Fibroblast of skin of right biceps (primary cell): Measurements from ENCODE around the gene FCHSD2.
"Not testable (repeated sequence)": the region's sequence is repeated elsewhere in the genome, so short reads cannot be mapped to it uniquely, and the experiment has no call there.

ENCODE experiments used
- DNase-seq: peaks from one replicate; pipeline ENCODE4 v3.0.0-alpha.2; 2013

FCHSD2 gene

DNA sequence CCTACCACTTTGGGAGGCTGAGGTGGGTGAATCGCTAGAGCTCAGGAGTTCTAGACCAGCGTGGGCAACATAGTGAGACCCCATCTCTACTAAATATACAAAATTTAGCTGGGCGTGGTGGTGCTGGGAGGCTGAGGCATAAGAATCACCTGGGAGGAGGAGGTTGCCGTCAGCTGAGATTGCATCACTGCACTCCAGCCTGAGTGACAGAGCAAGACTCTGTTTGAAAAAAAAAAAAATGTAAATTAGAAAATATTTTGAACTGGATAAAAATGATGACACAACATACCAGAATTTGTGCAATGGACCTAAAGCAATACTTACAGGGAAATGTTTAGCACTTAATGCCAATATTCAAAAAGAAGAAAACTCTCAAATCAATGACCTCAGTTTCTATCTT lies 281.5 kb downstream of the FCHSD2 start:
- no peak for DNase-seq

- no peak for DNase-seq
Observed at GRCh38 chr11:72860010-72860409, 282.1 kb downstream of the FCHSD2 start.

GRCh38 chr11:72859126-72859525 lies 283.0 kb downstream of the FCHSD2 start:
- no peak for DNase-seq

DNA sequence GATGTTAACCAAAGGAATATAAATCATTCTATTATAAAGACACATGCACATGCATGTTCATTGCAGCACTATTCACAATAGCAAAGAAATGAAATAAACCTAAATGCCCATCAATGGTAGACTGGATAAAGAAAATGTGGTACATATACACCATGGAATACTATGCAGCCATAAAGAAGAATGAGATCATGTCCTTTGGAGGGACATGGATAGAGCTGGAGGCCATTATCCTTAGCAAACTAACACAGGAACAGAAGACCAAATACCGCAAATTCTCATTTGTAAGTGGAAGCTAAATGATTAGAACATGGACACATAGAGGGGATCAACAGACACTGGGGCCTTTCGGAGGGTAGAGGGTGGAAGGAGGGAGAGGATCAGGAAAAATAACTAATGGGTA lies 283.9 kb downstream of the FCHSD2 start:
- DNase-seq, result not testable (repeated sequence)

DNA sequence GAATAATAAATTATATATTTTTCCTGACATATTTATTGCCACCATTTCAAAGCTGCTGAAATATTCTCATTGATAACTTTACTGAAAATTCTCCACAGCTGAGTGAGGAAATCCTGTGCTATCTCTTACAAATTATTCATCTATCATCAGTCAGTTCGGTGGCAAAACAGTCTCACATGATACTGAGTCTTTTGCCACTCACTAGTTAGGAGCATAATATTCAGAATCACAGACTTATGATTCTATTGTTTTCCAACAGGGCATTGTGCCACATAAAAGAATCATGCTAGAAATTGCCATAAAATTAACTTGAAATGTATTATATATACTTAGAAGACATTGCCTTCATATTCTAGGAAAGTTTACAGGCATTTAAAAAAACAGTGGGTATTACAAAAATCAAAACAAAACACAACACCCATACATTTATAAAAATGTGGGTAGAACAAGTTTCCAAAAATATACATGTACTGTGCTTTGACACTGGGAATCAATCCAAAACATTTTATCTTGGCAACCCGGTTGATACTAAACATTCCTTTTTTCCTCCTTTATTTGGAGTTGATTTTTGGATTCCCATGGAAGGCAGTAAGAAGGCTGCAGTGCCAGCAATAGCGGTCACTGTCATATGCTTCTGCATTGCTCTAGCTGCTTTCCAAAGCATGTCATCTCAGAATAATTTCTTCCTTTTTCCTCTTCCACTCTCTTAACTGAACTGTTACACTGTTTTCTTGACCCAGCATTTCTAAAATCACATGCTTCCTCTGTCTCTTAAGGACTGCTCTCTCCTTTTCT lies 285.4 kb downstream of the FCHSD2 start:
- DNase-seq, result peak; percentile 48

DNA sequence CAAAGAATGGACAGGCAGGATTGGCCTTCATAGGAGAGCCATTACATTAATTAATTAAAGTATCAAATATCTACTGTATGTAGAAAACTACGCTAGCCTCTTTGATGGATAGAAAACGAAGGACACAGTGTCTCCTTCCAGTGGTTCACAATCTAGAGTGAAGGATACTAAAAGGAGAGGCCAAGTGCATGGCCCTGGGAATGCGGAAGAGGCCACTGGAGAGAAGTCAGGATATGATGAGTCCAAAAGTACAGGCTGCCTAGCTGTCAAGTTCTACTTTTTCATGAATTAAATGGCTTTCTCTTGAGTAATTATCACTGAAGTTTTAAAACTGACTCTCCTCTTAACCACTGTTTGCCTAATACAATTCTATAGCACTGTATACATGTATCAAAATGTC lies 286.1 kb downstream of the FCHSD2 start:
- DNase-seq, result no peak

DNA sequence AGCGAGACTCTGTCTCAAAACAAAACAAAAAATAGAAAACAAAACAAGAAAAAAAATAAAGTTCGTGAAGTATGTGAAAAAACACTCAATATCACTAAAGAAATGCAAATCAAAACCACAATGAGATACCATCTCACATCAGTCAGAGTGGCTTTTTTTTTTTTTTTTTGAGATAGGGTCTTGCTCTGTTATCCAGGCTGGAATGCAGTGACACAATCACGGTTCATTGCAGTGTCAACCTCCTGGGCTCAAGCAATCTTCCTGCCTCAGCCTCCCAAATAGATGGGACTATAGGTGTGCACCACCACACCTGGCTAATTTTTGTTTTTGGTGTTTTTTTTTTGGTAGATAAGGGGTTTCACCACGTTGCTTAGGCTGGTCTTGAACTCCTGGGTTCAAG lies 290.4 kb downstream of the FCHSD2 start:
- peak; percentile 22 for DNase-seq

DNA sequence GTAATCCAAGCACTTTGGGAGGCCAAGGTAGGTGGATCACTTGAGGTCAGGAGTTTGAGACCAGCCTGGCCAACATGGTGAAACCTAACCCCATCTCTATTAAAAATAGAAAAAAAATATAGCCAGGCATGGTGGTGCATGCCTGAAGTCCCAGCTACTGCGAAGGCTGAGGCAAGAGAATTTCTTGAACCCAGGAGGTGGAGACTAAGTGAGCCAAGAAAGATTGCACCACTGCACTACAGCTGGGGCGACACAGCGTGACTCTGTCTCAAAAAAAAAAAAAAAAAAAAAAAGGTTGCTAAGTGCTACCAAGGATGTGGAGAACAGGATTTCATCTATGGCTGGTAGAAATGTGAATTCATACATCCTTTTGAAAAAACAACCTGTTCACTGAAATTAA lies 291.3 kb downstream of the FCHSD2 start:
- DNase-seq, result no peak

DNA sequence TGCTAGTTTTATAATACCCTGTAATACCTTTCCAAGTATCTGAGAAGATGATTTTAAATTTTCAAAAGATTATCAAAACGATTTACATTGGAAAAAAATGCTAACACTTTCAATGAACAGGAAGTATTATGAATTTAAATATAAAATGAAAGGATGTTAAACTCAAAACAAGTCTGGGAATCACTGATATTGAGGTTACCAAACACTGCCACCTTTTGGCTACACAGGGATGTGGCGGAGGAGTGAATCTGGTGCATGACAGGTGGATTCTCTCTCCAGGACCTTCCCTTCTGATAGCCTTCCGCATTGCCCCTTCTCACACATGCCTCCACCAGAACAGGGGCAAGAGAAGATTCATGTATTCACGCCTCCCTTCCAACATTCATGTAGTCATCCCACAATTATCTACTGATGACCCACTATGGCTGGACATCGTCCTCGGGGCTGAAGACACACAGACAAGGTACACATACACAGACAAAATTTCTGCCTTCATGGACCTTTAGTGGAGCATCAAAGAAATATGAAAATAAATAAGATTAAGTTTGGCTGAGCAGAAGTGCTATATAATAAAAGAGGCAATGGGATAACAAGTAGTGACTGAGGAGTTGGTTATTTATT lies 293.2 kb downstream of the FCHSD2 start:
- DNase-seq, result peak; percentile 31

- DNase-seq, result peak; percentile 59
Observed at GRCh38 chr11:72844356-72844755, 297.8 kb downstream of the FCHSD2 start.

DNA sequence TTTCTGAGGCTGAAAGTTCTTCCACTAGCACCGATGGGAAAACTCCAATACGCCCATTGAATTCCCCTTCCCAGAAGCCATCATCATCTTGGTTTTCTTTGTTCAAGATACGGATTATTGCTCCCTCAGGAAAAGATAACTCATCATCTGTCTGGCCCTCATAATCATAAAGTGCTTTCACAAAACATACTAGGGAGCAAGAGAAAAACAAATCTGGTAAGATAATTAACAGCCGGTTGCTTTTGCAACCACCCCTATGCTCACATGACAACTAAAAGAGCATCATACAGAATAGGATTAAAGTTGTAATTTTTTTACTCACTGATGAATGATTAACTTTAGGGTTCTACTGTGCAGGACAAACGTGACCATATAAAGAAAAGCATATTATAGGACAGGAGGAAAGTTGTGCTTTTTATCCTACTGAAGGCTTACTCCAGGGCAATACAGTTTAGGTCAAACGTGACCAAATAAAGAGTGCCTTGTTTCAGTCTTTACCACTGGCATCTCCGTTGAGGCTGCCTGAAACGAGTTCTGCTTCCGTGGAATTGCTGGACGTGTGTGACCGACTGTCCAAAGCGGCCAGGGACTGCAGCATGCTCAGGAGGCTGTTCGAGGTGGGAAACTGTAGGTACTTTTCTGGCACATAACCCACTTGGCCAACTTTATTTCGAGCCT lies 299.3 kb downstream of the FCHSD2 start:
- no peak for DNase-seq

DNA sequence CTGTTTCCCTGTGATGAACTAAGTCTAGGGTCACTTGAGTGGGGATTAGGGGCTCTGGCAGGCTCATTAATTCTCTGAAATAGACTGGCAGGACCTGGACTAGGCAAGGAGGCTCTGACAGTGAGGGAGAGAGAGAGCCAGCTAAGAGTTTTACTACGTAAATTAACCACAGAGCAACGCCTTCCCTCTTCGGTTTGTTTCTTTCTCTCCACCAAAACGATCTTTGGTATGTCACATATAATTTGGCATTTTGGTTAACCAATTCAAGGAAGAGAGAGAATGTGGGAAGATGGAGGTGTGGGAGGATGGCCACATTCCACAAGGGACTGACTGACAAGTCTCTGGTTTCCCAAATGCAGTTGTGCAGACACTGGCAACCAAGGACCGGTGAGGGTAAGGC lies 300.0 kb downstream of the FCHSD2 start:
- DNase-seq, result no peak

DNA sequence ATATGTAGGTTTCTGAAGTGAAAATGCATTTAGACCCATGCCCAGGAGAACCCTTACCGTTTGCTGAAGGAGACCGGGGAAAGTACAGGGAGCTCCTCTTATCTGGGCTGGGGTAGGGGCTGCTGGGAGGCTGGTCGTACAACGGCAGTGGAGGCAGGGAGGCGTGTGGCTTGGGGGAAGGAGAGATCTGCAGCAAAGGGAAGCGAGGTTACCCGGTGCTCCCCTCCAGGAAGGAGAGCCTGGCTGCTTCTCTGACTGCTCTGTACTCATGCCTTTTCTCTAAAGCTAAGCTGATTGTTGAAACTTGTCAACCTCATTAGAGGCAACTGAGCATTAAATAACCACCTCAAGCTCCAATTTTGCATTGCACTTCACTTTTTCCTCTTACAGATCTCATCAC lies 300.7 kb downstream of the FCHSD2 start:
- no peak for DNase-seq

- DNase-seq, result peak; percentile 87
Observed at GRCh38 chr11:72840780-72841179, 301.3 kb downstream of the FCHSD2 start.

- DNase-seq, result peak; percentile 34
Observed at GRCh38 chr11:72838691-72839305, 303.3 kb downstream of the FCHSD2 start.

- no peak for DNase-seq
Observed at GRCh38 chr11:72836111-72836510, 306.0 kb downstream of the FCHSD2 start.

GRCh38 chr11:72834905-72835304 lies 307.2 kb downstream of the FCHSD2 start:
- DNase-seq, result no peak

DNA sequence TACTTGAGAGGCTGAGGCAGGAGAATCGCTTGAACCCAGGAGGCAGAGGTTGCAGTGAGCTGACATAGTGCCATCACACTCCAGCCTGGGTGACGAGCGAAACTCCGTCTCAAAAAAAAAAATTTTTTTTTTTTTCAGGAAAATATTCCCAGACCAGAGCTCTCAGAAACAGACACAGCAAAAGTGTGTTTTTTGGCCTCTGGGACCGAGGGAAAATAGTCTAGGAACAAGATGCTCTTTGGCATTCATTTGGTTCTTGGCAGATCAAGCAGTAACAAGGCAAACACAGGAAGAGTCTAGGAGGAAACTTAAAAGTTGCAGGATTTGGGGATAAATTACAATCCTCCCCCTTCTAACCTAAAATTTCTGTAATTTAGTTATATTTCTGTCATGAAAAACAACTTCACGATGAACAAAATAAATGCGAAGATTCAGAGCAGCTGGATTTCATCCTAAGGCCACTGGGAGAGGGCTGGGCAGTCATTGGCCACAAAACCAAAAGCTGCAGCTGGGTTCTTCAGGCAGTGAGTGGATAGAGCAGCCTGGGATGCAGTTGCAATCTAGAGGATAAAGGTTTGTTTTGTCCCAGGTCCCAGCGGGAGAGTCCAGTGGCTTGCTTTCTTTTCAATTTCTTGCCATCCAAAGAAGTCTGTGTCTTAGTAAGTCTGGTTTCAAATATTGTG lies 308.2 kb downstream of the FCHSD2 start:
- DNase-seq, result no peak

DNA sequence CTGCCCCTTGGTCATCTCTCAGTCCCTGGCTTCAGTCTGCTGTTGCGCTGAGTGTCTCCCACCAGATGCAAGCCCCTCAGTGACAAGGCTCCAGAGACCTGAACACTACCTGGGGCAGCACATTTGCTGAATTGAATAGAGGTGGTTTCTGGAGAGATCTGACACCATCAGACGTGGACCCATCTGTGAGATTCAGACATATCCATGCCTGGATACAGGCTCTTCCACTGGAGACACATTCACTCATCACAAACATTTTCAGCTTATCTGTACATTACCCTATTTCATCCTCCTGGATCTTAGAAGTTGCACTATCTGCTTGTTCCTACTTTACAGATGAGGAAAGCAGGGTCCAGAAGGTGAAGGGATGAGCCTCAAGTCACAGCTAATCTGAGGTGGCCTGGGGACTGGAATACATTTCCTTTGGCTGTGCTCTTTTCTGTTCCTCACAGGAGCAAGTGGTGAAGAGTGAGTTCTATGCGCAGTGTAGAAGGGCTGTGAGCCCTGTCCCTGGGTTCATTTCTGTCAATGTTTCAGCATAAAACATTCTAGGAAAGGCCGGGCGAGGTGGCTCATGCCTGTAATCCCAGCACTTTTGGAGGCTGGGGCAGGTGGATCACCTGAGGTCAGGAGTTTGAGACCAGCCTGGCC lies 308.9 kb downstream of the FCHSD2 start:
- no peak for DNase-seq

DNA sequence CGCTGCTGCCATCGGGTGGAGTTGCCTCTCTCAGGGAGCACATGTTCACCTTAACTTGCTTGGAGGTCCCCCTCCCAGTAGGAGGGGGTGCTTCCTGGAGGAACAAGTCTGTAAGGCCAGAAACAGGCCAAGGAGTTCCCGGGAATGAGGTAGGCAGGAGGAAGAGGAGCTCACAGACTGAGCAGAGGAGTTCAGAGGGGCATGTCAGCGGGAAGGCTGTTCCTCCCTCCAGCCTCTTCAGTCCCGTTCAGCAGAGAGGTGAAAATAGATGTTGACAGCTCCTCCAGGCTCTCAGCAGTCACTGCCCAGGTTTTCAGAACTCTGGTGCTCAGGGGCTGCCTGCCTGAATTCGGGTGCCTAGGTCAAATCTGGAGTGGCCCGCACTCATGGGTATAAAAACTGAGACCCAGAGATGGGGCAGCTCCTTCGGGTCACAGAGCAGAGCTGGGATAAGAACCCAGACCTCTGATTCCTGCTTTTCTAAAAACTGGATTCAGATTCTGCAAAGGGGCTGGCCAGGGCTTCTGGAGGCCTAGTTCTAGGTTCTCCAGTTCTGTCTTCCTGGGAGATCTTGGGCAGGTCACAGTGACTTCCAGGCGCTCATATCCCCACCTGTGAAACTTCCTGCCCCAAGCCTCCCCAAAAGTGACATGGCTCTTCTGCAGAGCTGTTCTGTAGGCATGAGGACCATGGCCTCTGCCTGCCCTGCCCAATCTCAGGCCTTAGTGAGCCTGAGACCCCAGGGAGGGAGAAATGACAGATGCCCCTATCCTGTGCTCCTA lies 309.6 kb downstream of the FCHSD2 start:
- DNase-seq, result no peak

- DNase-seq, result peak; percentile 71
Observed at GRCh38 chr11:72831521-72832300, 310.4 kb downstream of the FCHSD2 start.
